ENCODE data around the gene EFNA4. TPM values are rescaled to one million over a fixed set of nuclear protein-coding genes. Genes with fewer than 3 reads are reported as not detected.

Gene EFNA4
- total and polyA plus RNA-seq, 4 donors, result 1.8 to 4.7 (median 3.3) TPM

GRCh38 chr1:155075535-155075934 is 12.0 kb downstream of the EFNA4 start:
- H3K4me3 ChIP-seq (ENCODE audit: low read depth in 1 of 3, low read length in 3 of 3), result no peak overlapping the region
- H3K27ac ChIP-seq (ENCODE audit: low read depth in 1 of 2, low read length in 2 of 2), result no peak overlapping the region
- no peaks in the 10 kb centered on the region for H3K9me3 ChIP-seq (ENCODE audit: control insufficient read depth in 4 of 4, low read length in 3 of 4)
- H3K27me3 ChIP-seq (ENCODE audit: control insufficient read depth in 4 of 4, insufficient read depth in 4 of 4, low read length in 3 of 4), result no peaks in the 10 kb centered on the region
- no peaks in the 10 kb centered on the region for H3K36me3 ChIP-seq (ENCODE audit: control insufficient read depth in 4 of 4, insufficient read depth in 3 of 4, low read depth in 1 of 4, low read length in 3 of 4)
- TF ChIP-seq JUND (IDR thresholded peaks at IDR 0.05), result no peak
- WGBS, result 76% methylated on average over 5 of the region's 5 CpGs
- no peak for DNase-seq (ENCODE audit: low spot score)
- H3K4me1 ChIP-seq (ENCODE audit: control insufficient read depth in 4 of 4, insufficient read depth in 4 of 4, low read length in 3 of 4), result peaks cover 12 to 28% (median 20%) of the 10 kb centered on the region in 4 donors
- H3K9ac ChIP-seq (ENCODE audit: low read depth in 1 of 2, low read length in 2 of 2), result no peak overlapping the region

GRCh38 chr1:155076371-155076770 is 12.8 kb downstream of the EFNA4 start:
- no peak for DNase-seq (ENCODE audit: low spot score)
- H3K9ac ChIP-seq (ENCODE audit: low read depth in 1 of 2, low read length in 2 of 2), result no peak overlapping the region
- no peak overlapping the region for H3K27ac ChIP-seq (ENCODE audit: low read depth in 1 of 2, low read length in 2 of 2)
- no peak overlapping the region for H3K4me3 ChIP-seq (ENCODE audit: low read depth in 1 of 3, low read length in 3 of 3)
- H3K4me1 ChIP-seq (ENCODE audit: control insufficient read depth in 4 of 4, insufficient read depth in 4 of 4, low read length in 3 of 4), result peaks cover 15 to 26% (median 21%) of the 10 kb centered on the region in 4 donors
- TF ChIP-seq CTCF (IDR thresholded peaks at IDR 0.05; ENCODE audit: low read depth, low read length, missing input control) (no peak), GABPA (IDR thresholded peaks at IDR 0.05 in 1 of 2, conservative IDR thresholded peaks at IDR 0.05 in 1 of 2) (no peak), RAD21 (IDR thresholded peaks at IDR 0.05) (no peak), TAF1 (conservative IDR thresholded peaks at IDR 0.05) (no peak), SP1 (IDR thresholded peaks at IDR 0.05) (no peak)
- TF ChIP-seq, protein P1, sequence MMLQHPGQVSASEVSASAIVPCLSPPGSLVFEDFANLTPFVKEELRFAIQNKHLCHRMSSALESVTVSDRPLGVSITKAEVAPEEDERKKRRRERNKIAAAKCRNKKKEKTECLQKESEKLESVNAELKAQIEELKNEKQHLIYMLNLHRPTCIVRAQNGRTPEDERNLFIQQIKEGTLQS (IDR thresholded peaks at IDR 0.05), result no peak
- no peaks in the 10 kb centered on the region for H3K9me3 ChIP-seq (ENCODE audit: control insufficient read depth in 4 of 4, low read length in 3 of 4)
- 85% methylated on average over 1 of the region's 1 CpG for WGBS
- no peaks in the 10 kb centered on the region for H3K36me3 ChIP-seq (ENCODE audit: control insufficient read depth in 4 of 4, insufficient read depth in 3 of 4, low read depth in 1 of 4, low read length in 3 of 4)
- peaks cover 0 to 4% (median 2%) of the 10 kb centered on the region in 4 donors for H3K27me3 ChIP-seq (ENCODE audit: control insufficient read depth in 4 of 4, insufficient read depth in 4 of 4, low read length in 3 of 4)

- Histone ChIP-seq H3K9ac (ENCODE audit: low read depth in 1 of 2, low read length in 2 of 2) (no peak overlapping the region), H3K27ac (ENCODE audit: low read depth in 1 of 2, low read length in 2 of 2) (no peak overlapping the region), H3K36me3 (ENCODE audit: control insufficient read depth in 4 of 4, insufficient read depth in 3 of 4, low read depth in 1 of 4, low read length in 3 of 4) (no peaks in the 10 kb centered on the region), H3K4me1 (ENCODE audit: control insufficient read depth in 4 of 4, insufficient read depth in 4 of 4, low read length in 3 of 4) (peaks cover 16 to 35% (median 29%) of the 10 kb centered on the region in 4 donors), H3K27me3 (ENCODE audit: control insufficient read depth in 4 of 4, insufficient read depth in 4 of 4, low read length in 3 of 4) (peaks cover 0 to 7% (median 4%) of the 10 kb centered on the region in 4 donors), H3K4me3 (ENCODE audit: low read depth in 1 of 3, low read length in 3 of 3) (no peak overlapping the region), H3K9me3 (ENCODE audit: control insufficient read depth in 4 of 4, low read length in 3 of 4) (no peaks in the 10 kb centered on the region)
- TF ChIP-seq EGR1 (IDR thresholded peaks at IDR 0.05; ENCODE audit: low read depth in 2 of 2) (no peak), HNF4A (conservative IDR thresholded peaks at IDR 0.05) (no peak), JUND (IDR thresholded peaks at IDR 0.05) (no peak), NR2F2 (IDR thresholded peaks at IDR 0.05) (no peak)
- TF ChIP-seq, protein P2, sequence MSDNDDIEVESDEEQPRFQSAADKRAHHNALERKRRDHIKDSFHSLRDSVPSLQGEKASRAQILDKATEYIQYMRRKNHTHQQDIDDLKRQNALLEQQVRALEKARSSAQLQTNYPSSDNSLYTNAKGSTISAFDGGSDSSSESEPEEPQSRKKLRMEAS (IDR thresholded peaks at IDR 0.05), result no peak
- TF ChIP-seq, protein P1 (IDR thresholded peaks at IDR 0.05), result no peak
- DNase-seq (ENCODE audit: low spot score), result no peak
- 89% methylated on average over 3 of the region's 3 CpGs for WGBS
Measured at GRCh38 chr1:155077346-155077745, 13.8 kb downstream of the EFNA4 start.

All from liver (tissue), 9 donors.